ENCODE measurements around the gene GNG5.

Gene GNG5

DNA sequence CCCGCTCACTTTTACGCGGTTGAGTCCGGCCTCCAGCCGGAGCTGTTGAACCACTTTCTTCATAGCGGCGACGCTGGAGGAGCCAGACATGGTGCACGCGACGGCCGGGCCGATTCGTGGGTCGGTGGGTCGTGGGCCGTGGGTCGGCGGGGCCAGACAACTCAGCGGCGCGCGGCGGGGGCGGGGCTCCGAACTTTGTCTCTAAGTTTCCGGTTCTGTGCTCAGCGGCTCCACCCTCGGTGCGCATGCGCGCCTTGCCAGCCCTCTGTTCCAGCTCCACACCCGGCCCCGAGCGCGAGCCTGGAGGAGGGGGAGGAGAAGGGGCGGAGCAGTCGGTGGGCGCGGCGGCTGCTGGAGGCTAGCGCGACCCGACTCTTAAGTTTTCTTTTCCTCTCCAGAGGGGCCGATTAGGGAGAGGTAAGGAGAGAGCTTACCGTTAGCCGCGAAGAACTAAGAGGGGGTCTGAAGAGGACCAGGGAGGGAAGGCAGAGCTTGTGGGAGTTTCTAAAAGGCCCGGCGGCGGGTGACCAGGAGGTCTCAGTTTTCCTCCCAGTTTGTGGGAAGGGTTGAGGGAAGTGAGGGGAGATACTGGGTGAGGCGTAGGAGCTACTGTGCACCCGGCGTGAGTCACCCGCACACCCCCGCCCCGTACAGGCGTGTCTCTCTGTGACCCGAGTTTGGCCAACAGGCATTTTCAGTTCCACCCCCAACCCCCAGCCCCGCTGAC, at the start of gene GNG5, which contains the start of gene SPATA1:
TSS of gene GNG5 (minus strand) at position 580 of the 727 bp plus-strand sequence. CDS start at position 90, 490 bp downstream.
TSS of gene SPATA1 (plus strand) at position 385 of the 727 bp plus-strand sequence. CDS start 9,974 bp downstream, outside the sequence.
- TF ChIP-seq, protein P1, sequence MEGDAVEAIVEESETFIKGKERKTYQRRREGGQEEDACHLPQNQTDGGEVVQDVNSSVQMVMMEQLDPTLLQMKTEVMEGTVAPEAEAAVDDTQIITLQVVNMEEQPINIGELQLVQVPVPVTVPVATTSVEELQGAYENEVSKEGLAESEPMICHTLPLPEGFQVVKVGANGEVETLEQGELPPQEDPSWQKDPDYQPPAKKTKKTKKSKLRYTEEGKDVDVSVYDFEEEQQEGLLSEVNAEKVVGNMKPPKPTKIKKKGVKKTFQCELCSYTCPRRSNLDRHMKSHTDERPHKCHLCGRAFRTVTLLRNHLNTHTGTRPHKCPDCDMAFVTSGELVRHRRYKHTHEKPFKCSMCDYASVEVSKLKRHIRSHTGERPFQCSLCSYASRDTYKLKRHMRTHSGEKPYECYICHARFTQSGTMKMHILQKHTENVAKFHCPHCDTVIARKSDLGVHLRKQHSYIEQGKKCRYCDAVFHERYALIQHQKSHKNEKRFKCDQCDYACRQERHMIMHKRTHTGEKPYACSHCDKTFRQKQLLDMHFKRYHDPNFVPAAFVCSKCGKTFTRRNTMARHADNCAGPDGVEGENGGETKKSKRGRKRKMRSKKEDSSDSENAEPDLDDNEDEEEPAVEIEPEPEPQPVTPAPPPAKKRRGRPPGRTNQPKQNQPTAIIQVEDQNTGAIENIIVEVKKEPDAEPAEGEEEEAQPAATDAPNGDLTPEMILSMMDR (IDR thresholded peaks at IDR 0.05; ENCODE audit: low read depth, low read length), result no peak
- H3K27me3 ChIP-seq (ENCODE audit: insufficient read depth, low read depth, severe bottlenecking), result no peaks in the 10 kb centered on the region
- peaks cover 17% of the 10 kb centered on the region for H3K36me3 ChIP-seq
- H3K27ac ChIP-seq, result peak within 1 kb of the TSS; percentile 98
- peak; percentile 98 for DNase-seq
- no peaks in the 10 kb centered on the region for H3K9me3 ChIP-seq (ENCODE audit: severe bottlenecking)
- H3K4me3 ChIP-seq (ENCODE audit: low read depth, low read length), result peak within 1 kb of the TSS; percentile 89

GRCh38 chr1:84550826-84551225, 44.4 kb upstream of the GNG5 start:
- Histone ChIP-seq H3K9me3 (ENCODE audit: severe bottlenecking) (no peaks in the 10 kb centered on the region), H3K36me3 (no peaks in the 10 kb centered on the region), H3K4me3 (ENCODE audit: low read depth, low read length) (no peak overlapping the region), H3K27ac (no peak overlapping the region), H3K27me3 (ENCODE audit: insufficient read depth, low read depth, severe bottlenecking) (no peaks in the 10 kb centered on the region)
- DNase-seq, result no peak
- TF ChIP-seq, protein P1 (IDR thresholded peaks at IDR 0.05; ENCODE audit: low read depth, low read length), result no peak

- Histone ChIP-seq H3K36me3 (no peaks in the 10 kb centered on the region), H3K4me3 (ENCODE audit: low read depth, low read length) (no peak overlapping the region), H3K27me3 (ENCODE audit: insufficient read depth, low read depth, severe bottlenecking) (no peaks in the 10 kb centered on the region), H3K27ac (no peak overlapping the region), H3K9me3 (ENCODE audit: severe bottlenecking) (no peaks in the 10 kb centered on the region)
- TF ChIP-seq, protein P1 (IDR thresholded peaks at IDR 0.05; ENCODE audit: low read depth, low read length), result no peak
- DNase-seq, result no peak
These were observed 35.3 kb upstream of the GNG5 start for GRCh38 chr1:84541679-84542078.

DNA sequence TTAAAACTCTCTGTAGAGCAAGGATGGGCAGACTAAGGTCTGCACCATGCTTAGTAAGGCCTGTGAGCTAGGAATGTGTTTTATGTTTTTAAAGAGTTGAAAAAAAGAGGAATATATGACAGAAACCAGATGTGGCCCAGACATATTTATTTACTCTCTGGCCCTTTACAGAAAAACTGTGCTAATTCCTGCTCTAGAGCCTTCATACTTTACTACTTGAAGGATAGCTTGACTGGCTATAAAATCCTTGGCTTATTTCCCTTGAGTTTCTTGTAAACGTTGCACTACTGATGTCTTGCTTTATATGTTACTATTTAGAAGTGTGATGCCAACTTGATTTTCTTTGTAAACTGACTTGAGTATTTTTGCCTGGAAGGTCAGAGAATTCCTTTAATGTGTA, 34.4 kb upstream of the GNG5 start:
- DNase-seq, result no peak
- Histone ChIP-seq H3K4me3 (ENCODE audit: low read depth, low read length) (no peak overlapping the region), H3K36me3 (no peaks in the 10 kb centered on the region)

DNA sequence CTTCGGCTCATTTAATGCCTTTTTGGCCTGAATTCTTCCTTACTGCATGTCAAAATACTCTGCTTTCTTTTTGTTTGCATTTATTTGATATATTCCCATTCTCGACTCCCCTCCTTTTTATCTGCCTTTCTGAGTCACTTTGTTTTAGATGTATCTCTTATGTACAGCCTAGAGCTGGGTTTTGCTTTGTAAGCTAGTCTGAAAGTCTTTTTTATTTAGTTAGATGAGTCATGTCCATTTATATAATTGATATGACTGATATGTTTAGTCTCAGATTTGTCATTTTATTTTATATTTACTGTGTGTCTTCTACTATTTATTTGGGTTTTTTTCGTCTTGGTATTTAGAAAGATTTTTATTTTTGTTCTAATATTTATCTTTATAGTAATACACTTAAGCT, 33.6 kb upstream of the GNG5 start:
- Histone ChIP-seq H3K9me3 (ENCODE audit: severe bottlenecking) (no peaks in the 10 kb centered on the region), H3K36me3 (no peaks in the 10 kb centered on the region), H3K27me3 (ENCODE audit: insufficient read depth, low read depth, severe bottlenecking) (no peaks in the 10 kb centered on the region), H3K4me3 (ENCODE audit: low read depth, low read length) (no peak overlapping the region), H3K27ac (no peak overlapping the region)
- no peak for DNase-seq
- TF ChIP-seq, protein P1 (IDR thresholded peaks at IDR 0.05; ENCODE audit: low read depth, low read length), result no peak

More for the DNA sequence above, 34.4 kb upstream of the GNG5 start:
- H3K27ac ChIP-seq, result no peak overlapping the region
- H3K27me3 ChIP-seq (ENCODE audit: insufficient read depth, low read depth, severe bottlenecking), result no peaks in the 10 kb centered on the region
- no peaks in the 10 kb centered on the region for H3K9me3 ChIP-seq (ENCODE audit: severe bottlenecking)
- TF ChIP-seq, protein P1 (IDR thresholded peaks at IDR 0.05; ENCODE audit: low read depth, low read length), result no peak

All from WERI-Rb-1 (cell line).